NT2/D1 (cell line): ENCODE measurements around the gene PODXL.

Source experiments
- YY1 ChIP-seq: IDR thresholded peaks from 2 replicates; pipeline ENCODE4 v1.6.1; 2011; ENCODE audit not compliant: insufficient read length, insufficient read depth
- ZNF274 ChIP-seq: IDR thresholded peaks from 2 replicates; pipeline ENCODE4 v1.6.1; 2011; ENCODE audit warnings: mild to moderate bottlenecking, low read depth, low read length

DNA sequence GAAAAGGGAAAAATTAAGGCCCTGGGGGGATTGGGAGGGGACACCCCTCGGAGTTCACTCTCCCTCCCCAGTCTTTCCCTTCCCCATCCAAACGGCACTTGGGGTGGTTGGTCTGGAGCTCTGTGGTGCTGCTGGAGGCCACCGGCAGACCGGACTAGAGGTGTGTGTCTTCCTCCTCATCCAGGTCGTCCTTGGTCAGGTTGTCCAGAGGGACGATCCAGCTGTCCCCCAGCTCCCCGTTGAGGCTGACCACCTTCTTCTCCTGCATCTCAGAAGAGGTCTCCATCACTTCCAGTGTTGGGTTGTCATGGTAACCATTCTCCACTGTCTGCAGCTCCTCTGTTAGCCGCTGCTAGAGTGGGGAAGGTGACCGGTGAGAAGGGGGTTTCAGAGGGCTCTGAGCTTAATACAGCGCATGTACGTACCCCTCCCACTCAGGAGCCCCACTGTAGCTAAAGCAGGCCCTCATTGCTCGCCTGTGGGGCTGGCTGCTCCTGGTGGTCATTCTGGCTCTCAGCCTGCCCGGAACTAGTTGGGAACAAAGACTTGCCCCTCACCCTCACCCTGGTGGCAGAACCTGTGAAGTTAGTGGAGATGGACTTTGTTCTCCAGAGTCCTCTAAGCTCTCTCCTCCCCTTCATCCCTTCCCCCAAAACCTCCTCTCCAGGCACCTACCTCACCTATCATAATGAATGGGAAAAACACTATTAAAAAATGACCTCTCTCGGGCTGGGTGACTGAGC, 52.1 kb downstream of the PODXL start:
- no peak for TF ChIP-seq YY1
- no peak for TF ChIP-seq ZNF274
